Mucosa of rectum (tissue), 2 donors: ENCODE measurements around the gene UBE2J2.

Experiments
- H3K27ac ChIP-seq, 2 donors: one replicate each; pipeline ENCODE4 v1.7.0; 2013; ENCODE audit warnings: inconsistent platforms in 2 of 2, low read depth in 2 of 2, low read length in 2 of 2
- H3K27me3 ChIP-seq, 2 donors: one replicate each; pipeline ENCODE4 v1.7.0; 2013; ENCODE audit warnings: low read length in 2 of 2; ENCODE audit not compliant: control insufficient read depth in 2 of 2, insufficient read depth in 2 of 2
- H3K36me3 ChIP-seq, 2 donors: one replicate each; pipeline ENCODE4 v1.7.0; 2013; ENCODE audit warnings: low read length in 2 of 2; ENCODE audit not compliant: control insufficient read depth in 2 of 2, insufficient read depth in 2 of 2
- H3K4me1 ChIP-seq, 2 donors: one replicate each; pipeline ENCODE4 v1.7.0; 2013; ENCODE audit warnings: low read length in 2 of 2, mild to moderate bottlenecking in 1 of 2; ENCODE audit not compliant: control insufficient read depth in 2 of 2, insufficient read depth in 2 of 2
- H3K4me3 ChIP-seq, 2 donors: one replicate each; pipeline ENCODE4 v1.7.0; 2013; ENCODE audit warnings: low read length in 2 of 2
- H3K9ac ChIP-seq, 2 donors: one replicate each; pipeline ENCODE4 v1.7.0; 2013; ENCODE audit warnings: low read length in 2 of 2, low read depth in 1 of 2, mild to moderate bottlenecking in 1 of 2
- H3K9me3 ChIP-seq, 2 donors: one replicate each; pipeline ENCODE4 v1.7.0; 2013; ENCODE audit warnings: low read length in 2 of 2; ENCODE audit not compliant: control insufficient read depth in 2 of 2
- donor health status: healthy.
- donor health status: Normal muscosa, but diverticular disease.

UBE2J2 gene

GRCh38 chr1:1235016-1235744 lies 38.5 kb downstream of the UBE2J2 start:
- no peaks in the 10 kb centered on the region for H3K9me3 ChIP-seq
- H3K36me3 ChIP-seq = peaks cover 0 to 3% of the 10 kb centered on the region in 2 donors
- H3K9ac ChIP-seq = no peak overlapping the region
- peaks cover 23 to 26% of the 10 kb centered on the region in 2 donors for H3K27me3 ChIP-seq
- H3K27ac ChIP-seq = no peak overlapping the region
- peaks cover 22 to 26% of the 10 kb centered on the region in 2 donors for H3K4me1 ChIP-seq
- no peak overlapping the region for H3K4me3 ChIP-seq

GRCh38 chr1:1234180-1234808 lies 39.4 kb downstream of the UBE2J2 start:
- Histone ChIP-seq H3K27ac (no peak overlapping the region), H3K36me3 (peaks cover 0 to 3% of the 10 kb centered on the region in 2 donors), H3K4me3 (no peak overlapping the region), H3K9me3 (no peaks in the 10 kb centered on the region), H3K9ac (no peak overlapping the region), H3K4me1 (peaks cover 30 to 34% of the 10 kb centered on the region in 2 donors), H3K27me3 (peaks cover 15 to 18% of the 10 kb centered on the region in 2 donors)

GRCh38 chr1:1233567-1233892 lies 40.1 kb downstream of the UBE2J2 start:
- Histone ChIP-seq H3K4me1 (peaks cover 30 to 34% of the 10 kb centered on the region in 2 donors), H3K27me3 (peaks cover 8 to 15% of the 10 kb centered on the region in 2 donors), H3K4me3 (no peak overlapping the region), H3K9me3 (no peaks in the 10 kb centered on the region), H3K36me3 (peaks cover 4 to 9% of the 10 kb centered on the region in 2 donors), H3K9ac (no peak overlapping the region), H3K27ac (no peak overlapping the region)

- H3K9ac ChIP-seq = no peak overlapping the region
- H3K9me3 ChIP-seq = no peaks in the 10 kb centered on the region
- peaks cover 10 to 14% of the 10 kb centered on the region in 2 donors for H3K36me3 ChIP-seq
- peak overlapping the region; percentile 57 to 63 for H3K4me3 ChIP-seq
- H3K4me1 ChIP-seq = peaks cover 28 to 29% of the 10 kb centered on the region in 2 donors
- no peak overlapping the region for H3K27ac ChIP-seq
- peaks cover 3 to 9% of the 10 kb centered on the region in 2 donors for H3K27me3 ChIP-seq
Observed at GRCh38 chr1:1232796-1233566, 40.7 kb downstream of the UBE2J2 start.

GRCh38 chr1:1232208-1232795 lies 41.4 kb downstream of the UBE2J2 start, which contains the start of gene B3GALT6:
Gene B3GALT6, plus strand, starts transcription at chr1:1232237. Its CDS starts 42 bp downstream, at chr1:1232279.
- Histone ChIP-seq H3K4me3 (peak within 1 kb of the TSS; percentile 98 to 99), H3K9me3 (no peaks in the 10 kb centered on the region), H3K36me3 (peaks cover 15 to 19% of the 10 kb centered on the region in 2 donors), H3K4me1 (peaks cover 22 to 27% of the 10 kb centered on the region in 2 donors), H3K9ac (peak within 1 kb of the TSS; percentile 98 to 99), H3K27me3 (peaks cover 2 to 8% of the 10 kb centered on the region in 2 donors), H3K27ac (peak within 1 kb of the TSS; percentile 91 to 93)

- Histone ChIP-seq H3K27ac (peak within 1 kb of the TSS; percentile 91 to 93), H3K27me3 (peaks cover 0 to 5% of the 10 kb centered on the region in 2 donors), H3K36me3 (peaks cover 18 to 23% of the 10 kb centered on the region in 2 donors), H3K9me3 (no peaks in the 10 kb centered on the region), H3K4me1 (peaks cover 21 to 25% of the 10 kb centered on the region in 2 donors), H3K9ac (peak within 1 kb of the TSS; percentile 98 to 99), H3K4me3 (peak within 1 kb of the TSS; percentile 98 to 99)
Observed at GRCh38 chr1:1231400-1232207, 42.0 kb downstream of the UBE2J2 start, which contains the start of gene SDF4. Gene SDF4, minus strand, starts transcription at chr1:1232001. Its CDS starts 3,229 bp downstream, at chr1:1228772.

- Histone ChIP-seq H3K27me3 (no peaks in the 10 kb centered on the region), H3K9me3 (no peaks in the 10 kb centered on the region), H3K27ac (peak overlapping the region; percentile 91 to 93), H3K4me3 (peak overlapping the region; percentile 98 to 99), H3K4me1 (peaks cover 21 to 25% of the 10 kb centered on the region in 2 donors), H3K36me3 (peaks cover 19 to 28% of the 10 kb centered on the region in 2 donors), H3K9ac (peak overlapping the region; percentile 98 to 99)
Observed at GRCh38 chr1:1230656-1231399, 42.8 kb downstream of the UBE2J2 start.

- H3K4me1 ChIP-seq = peaks cover 21 to 25% of the 10 kb centered on the region in 2 donors
- peaks cover 22 to 36% of the 10 kb centered on the region in 2 donors for H3K36me3 ChIP-seq
Observed at GRCh38 chr1:1229770-1230169, 43.9 kb downstream of the UBE2J2 start.

More at GRCh38 chr1:1229770-1230169, 43.9 kb downstream of the UBE2J2 start:
- Histone ChIP-seq H3K9me3 (no peaks in the 10 kb centered on the region), H3K27me3 (no peaks in the 10 kb centered on the region), H3K4me3 (peak overlapping the region in 1 of 2 donors; percentile 4), H3K9ac (no peak overlapping the region), H3K27ac (no peak overlapping the region)
